G401.6 (cell line): ENCODE results near the gene PCDHA7.
"Not testable (repeated sequence)": the region's sequence is repeated elsewhere in the genome, so short reads cannot be mapped to it uniquely, and the experiment has no call there.

Experiments used
- FAIRE-seq: peaks from 2 replicates; lab custom pipeline; 2012; peaks lifted over from hg19 to GRCh38; lab: Jason Lieb, UNC

The PCDHA7 gene, protein sequence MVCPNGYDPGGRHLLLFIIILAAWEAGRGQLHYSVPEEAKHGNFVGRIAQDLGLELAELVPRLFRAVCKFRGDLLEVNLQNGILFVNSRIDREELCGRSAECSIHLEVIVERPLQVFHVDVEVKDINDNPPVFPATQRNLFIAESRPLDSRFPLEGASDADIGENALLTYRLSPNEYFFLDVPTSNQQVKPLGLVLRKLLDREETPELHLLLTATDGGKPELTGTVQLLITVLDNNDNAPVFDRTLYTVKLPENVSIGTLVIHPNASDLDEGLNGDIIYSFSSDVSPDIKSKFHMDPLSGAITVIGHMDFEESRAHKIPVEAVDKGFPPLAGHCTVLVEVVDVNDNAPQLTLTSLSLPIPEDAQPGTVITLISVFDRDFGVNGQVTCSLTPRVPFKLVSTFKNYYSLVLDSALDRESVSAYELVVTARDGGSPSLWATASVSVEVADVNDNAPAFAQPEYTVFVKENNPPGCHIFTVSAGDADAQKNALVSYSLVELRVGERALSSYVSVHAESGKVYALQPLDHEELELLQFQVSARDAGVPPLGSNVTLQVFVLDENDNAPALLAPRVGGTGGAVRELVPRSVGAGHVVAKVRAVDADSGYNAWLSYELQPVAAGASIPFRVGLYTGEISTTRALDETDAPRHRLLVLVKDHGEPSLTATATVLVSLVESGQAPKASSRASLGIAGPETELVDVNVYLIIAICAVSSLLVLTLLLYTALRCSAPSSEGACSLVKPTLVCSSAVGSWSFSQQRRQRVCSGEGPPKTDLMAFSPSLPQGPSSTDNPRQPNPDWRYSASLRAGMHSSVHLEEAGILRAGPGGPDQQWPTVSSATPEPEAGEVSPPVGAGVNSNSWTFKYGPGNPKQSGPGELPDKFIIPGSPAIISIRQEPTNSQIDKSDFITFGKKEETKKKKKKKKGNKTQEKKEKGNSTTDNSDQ

GRCh38 chr5:140833993-140834392 lies at the start of gene PCDHA7:
PCDHA7 (plus strand) TSS chr5:140834269; CDS start chr5:140834384, 115 bp downstream.
- FAIRE-seq, result no peak

DNA sequence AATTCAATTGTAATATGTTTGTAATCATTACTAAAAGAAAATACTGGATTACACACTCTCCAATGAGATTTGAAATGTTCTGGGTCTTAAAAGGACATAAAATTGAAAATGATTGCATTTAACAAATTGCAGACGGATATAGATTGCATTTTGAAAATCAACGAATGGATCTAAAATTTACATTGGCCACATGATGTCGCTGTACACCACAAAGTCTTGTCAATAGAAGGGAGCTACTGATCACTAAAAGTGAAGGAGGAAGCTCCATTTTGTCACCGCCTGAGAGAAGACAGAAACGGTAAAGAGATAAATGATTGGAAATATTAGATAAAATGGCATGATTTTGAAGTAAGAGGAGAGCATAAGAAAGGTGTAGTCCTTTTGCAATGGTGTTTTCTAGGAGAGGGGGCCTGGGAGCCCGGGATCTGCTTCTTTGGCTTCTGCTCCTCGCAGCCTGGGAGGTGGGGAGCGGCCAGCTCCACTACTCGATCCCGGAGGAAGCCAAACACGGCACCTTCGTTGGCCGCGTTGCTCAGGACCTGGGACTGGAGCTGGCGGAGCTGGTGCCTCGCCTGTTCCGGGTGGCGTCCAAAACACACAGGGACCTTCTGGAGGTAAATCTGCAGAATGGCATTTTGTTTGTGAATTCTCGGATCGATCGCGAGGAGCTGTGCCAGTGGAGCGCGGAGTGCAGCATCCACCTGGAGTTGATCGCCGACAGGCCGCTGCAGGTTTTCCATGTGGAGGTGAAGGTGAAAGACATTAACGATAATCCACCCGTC lies 48.0 kb upstream of the PCDHA7 start, which contains the start of gene PCDHA1:
Gene PCDHA1, plus strand, starts transcription at position 236 of the 782 bp plus-strand sequence.
- no peak for FAIRE-seq

- not testable (repeated sequence) for FAIRE-seq
These were observed 46.6 kb upstream of the PCDHA7 start for GRCh38 chr5:140787422-140787821.

DNA sequence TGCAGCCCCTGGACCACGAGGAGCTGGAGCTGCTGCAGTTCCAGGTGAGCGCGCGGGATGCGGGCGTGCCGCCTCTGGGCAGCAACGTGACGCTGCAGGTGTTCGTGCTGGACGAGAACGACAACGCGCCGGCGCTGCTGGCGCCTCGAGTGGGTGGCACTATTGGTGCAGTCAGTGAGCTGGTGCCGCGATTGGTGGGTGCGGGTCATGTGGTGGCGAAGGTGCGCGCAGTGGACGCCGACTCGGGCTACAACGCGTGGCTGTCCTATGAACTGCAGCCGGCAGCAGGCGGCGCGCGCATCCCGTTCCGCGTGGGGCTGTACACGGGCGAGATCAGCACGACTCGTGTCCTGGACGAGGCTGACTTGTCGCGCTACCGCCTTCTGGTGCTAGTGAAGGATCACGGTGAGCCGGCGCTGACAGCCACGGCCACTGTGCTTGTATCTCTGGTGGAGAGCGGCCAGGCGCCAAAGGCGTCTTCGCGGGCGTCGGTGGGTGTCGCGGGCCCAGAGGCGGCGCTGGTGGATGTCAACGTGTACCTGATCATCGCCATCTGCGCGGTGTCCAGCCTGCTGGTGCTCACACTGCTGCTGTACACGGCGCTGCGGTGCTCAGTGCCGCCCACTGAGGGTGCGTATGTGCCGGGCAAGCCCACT lies 46.1 kb upstream of the PCDHA7 start:
- FAIRE-seq, result not testable (repeated sequence)

DNA sequence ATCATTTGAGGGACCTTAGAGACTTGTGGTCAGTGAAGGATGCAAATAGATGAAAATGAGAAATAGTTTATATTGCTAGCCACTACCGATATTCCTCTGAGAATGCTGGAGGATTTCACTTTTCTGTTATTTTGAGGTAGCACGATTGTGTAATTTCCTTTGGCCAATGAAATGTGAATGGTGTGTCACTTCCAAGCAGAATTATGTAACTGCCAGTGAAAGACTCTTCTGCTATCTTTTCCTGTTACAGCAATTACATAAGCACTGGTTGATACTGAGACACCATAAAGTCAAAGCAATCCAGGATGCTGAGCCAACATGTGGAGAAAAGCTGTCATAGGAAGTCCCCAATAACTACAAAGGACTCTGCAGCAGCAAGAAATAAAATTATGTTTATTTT lies 43.0 kb upstream of the PCDHA7 start:
- FAIRE-seq, result no peak

GRCh38 chr5:140794595-140795258 lies 39.3 kb upstream of the PCDHA7 start, which contains the start of gene PCDHA2:
PCDHA2 (plus strand) TSS chr5:140794852.
- no peak for FAIRE-seq

- no peak for FAIRE-seq
These were observed 38.8 kb upstream of the PCDHA7 start for GRCh38 chr5:140795259-140795641.

- not testable (repeated sequence) for FAIRE-seq
These were observed 37.9 kb upstream of the PCDHA7 start for GRCh38 chr5:140796072-140796717.

DNA sequence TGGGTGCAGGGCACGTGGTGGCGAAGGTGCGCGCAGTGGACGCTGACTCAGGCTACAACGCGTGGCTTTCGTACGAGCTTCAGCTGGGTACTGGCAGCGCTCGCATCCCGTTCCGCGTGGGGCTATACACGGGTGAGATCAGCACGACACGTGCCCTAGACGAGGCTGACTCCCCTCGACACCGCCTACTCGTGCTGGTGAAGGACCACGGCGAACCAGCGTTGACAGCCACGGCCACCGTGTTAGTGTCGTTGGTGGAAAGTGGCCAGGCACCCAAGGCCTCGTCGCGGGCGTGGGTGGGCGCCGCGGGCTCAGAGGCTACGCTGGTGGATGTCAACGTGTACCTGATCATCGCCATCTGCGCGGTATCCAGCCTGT lies 37.4 kb upstream of the PCDHA7 start:
- no peak for FAIRE-seq

DNA sequence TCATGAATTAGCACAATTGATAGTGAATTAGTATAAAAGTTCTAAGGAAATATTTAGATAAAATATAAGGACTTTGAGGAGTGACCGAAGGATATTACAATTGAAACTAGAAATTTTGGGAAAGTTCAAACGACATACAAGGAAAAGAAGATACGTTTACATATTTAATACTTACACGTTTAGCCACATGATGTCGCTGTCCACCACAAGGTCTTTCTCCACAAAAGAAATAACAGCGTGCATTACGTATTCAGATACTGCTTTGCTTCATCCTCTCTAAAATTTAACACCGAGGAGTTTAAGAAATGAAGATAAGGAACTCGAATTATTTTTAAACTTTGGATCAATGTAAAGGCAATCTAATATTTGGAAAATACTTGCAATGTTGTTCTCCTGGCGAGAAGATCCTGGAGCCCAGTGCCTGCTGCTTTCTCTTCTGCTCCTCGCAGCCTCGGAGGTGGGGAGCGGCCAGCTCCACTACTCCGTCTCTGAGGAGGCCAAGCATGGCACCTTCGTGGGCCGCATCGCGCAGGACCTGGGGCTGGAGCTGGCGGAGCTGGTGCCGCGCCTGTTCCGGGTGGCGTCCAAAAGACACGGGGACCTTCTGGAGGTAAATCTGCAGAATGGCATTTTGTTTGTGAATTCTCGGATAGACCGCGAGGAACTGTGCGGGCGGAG lies 33.1 kb upstream of the PCDHA7 start, which contains the start of gene PCDHA3:
Gene PCDHA3, plus strand, starts transcription at position 242 of the 678 bp plus-strand sequence.
- FAIRE-seq, result no peak

DNA sequence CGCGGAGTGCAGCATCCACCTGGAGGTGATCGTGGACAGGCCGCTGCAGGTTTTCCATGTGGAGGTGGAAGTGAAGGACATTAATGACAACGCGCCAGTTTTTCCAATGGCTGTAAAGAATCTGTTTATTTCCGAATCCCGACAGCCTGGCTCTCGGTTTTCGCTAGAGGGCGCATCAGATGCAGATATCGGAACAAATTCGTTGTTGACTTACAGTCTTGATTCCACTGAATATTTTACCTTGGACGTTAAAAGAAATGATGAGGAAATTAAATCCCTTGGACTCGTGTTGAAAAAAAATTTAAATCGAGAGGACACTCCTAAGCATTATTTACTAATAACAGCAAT lies 32.6 kb upstream of the PCDHA7 start:
- no peak for FAIRE-seq

DNA sequence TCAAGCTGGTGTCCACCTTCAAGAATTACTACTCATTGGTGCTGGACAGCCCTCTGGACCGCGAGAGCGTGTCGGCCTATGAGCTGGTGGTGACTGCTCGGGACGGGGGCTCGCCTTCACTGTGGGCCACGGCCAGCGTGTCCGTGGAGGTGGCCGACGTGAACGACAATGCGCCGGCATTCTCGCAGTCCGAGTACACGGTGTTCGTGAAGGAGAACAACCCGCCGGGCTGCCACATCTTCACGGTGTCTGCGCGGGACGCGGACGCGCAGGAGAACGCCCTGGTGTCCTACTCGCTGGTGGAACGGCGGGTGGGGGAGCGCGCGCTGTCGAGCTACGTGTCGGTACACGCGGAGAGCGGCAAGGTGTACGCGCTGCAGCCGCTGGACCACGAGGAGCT lies 31.7 kb upstream of the PCDHA7 start:
- FAIRE-seq, result not testable (repeated sequence)

GRCh38 chr5:140802781-140803271 lies 31.2 kb upstream of the PCDHA7 start:
- FAIRE-seq, result no peak

- peak; percentile 92 for FAIRE-seq
These were observed 27.0 kb upstream of the PCDHA7 start, which contains the start of gene PCDHA4 for GRCh38 chr5:140806834-140807775. PCDHA4 (plus strand) TSS chr5:140807068.

DNA sequence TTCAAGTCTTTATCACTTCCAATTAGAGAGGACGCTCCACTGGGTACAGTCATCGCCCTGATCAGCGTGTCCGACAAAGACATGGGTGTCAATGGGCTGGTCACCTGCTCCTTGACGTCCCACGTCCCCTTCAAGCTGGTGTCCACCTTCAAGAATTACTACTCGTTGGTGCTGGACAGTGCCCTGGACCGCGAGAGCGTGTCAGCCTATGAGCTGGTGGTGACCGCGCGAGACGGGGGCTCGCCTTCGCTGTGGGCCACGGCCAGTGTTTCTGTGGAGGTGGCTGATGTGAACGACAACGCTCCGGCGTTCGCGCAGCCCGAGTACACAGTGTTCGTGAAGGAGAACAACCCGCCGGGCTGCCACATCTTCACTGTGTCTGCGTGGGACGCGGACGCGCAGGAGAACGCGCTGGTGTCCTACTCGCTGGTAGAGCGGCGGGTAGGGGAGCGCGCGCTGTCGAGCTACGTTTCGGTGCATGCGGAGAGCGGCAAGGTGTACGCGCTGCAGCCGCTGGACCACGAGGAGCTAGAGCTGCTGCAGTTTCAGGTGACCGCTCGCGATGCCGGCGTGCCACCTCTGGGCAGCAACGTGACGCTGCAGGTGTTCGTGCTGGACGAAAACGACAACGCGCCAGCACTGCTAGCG lies 25.7 kb upstream of the PCDHA7 start:
- not testable (repeated sequence) for FAIRE-seq

- FAIRE-seq, result no peak
These were observed 25.2 kb upstream of the PCDHA7 start for GRCh38 chr5:140808889-140809291.

- no peak for FAIRE-seq
These were observed 12.4 kb upstream of the PCDHA7 start, which contains the start of gene PCDHA5 for GRCh38 chr5:140821375-140822280. PCDHA5 (plus strand) TSS chr5:140821613.
